Measurements from ENCODE around the gene ABHD17B.
A peak's percentile ranks its signal among the peaks of the same experiment; 100 is the strongest.
"Not testable (repeated sequence)": the region's sequence is repeated elsewhere in the genome, so short reads cannot be mapped to it uniquely, and the experiment has no call there.

ABHD17B gene

DNA sequence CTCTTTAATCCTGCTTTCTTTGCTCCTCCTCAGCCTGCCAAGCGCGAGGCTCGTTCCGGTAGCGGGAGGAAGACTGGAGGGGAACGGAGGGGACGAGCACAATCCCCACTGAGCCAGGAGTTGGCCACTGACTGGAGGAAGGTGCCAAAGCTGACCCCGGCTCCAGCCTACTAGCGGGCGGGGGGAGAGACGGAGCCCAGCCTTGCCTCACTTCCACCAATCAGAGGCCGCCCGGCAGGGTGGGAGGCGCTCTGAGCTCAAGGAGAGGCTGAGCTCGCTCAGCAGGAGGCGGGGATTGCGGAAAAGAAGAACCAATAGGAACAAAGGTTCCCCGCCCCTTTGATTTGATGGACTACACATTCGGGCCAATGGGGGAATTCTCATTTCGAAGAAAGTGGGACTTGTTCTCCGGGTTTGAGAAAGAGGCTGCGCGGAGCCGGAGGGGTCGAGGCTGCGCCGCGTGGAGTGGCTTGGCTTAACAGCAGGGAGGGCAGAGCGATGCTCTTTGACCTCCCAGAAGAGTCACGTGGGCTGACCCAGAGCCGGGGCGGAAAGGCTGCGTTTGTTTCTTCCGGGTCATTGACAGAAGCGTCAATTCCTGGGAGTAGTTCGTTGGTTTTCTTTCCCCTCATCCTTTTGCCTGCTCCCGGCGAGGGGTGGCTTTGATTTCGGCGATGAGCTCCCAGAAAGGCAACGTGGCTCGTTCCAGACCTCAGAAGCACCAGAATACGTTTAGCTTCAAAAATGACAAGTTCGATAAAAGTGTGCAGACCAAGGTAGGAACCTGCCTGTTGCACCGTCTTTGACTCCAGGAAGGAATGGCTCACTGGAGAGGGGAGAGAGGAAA, at the start of gene ABHD17B, which contains the start of gene C9orf85:
TSS of gene ABHD17B (minus strand) at position 133 of the 847 bp plus-strand sequence. CDS start 36,113 bp downstream, outside the sequence.
TSS of gene C9orf85 (plus strand) at position 579 of the 847 bp plus-strand sequence. CDS start at position 675, 96 bp downstream.
- peak; percentile 99 for DNase-seq

DNA sequence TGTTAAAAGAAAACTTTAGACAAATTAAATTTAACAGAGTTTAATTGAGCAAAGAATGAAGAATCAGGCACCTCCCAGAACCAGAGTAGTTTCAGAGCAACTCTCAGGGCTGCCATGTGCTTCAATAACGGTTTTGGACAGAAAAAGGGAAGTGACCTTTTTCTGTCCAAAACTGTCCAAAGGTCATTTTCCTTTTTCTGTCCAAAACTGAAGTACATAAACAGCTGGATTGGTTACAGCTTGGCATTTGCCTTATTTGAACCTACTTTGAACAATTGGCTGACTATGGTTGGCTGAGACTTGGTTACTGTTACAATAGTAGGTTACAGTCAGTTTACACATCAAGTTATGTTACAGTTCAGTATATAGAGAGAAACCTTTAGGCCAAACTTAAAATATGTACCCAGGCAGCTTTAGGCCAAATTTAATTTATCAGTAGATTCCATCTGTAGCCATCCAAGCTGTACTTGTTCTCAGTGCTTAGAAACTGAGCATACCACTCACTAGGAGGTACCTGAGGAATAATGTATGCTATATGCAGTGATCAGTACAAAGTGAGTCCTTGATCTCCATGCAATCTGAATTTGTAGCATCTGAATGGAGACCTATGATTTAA, 44.4 kb upstream of the ABHD17B start:
- no peak for DNase-seq

DNA sequence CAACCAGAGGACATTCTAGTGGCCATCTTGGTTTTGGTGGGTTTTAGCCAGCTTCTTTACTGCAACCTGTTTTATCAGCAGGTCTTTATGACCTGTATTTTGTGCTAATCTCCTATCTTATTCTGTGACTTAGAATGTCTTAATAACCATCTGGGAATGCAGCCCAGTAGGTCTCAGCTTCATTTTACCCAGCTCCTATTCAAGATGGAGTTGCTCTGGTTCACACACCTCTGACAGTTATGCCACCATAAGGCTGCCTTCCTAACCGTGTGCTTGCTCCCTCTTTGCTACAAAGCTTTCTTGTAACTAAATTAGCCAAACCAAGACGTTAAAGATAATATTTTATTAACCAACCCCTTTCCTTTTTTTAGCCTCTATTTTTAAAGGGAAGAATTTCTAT, 43.7 kb upstream of the ABHD17B start:
- not testable (repeated sequence) for DNase-seq

DNA sequence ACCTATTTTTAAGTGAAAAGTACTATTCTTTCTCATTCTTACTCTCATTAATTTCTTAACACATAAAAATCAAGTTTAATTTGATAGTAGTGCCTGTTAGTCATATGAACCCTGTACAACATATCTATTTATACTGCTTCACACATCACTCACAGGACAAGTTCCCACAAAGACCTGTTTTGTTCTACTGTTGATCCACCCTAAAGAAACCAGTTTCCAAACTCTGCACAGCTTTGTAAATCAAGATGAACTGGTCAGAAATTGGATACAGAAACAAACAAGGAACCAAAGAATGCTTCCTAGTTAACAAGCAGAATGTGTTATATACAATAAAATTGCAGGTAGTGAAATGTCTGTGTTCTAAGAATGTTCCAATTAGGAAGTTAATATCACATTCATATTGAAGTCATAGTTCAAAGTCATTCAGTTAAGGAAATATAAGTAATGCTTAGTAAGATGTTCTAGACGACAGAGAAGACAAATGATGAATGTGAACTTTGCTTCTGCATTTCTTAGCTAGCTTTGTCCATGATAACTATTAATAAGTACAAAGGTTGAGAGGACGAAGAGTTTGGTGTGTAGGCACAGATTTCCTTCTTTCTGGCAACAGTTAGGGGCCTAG, 33.9 kb upstream of the ABHD17B start:
- DNase-seq = no peak

DNA sequence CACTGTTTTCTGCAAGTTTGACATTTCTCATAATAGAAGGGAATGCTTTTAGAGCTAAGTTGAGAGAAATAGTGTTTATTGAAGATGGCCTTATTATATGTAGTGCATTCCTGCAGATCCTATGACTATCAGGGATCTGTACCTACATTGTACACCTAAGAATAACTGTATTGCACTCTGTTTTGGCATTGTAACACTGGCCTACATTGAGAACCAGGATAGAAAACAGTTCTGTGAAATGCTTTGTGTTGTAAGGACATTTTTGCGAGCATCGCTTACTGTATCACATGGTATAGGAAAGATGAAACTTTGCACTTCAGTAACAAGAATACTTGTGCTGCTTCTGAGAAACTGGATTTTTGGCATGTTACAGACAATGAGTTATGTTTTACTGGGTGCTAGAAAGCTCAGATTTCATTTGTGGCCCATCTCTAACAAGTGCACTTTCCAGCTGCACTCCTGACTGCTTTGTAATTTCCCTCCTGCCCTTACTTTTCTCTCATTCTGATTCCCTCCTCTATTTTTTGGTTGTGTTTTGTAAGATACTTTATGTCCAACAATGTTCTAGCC, 31.1 kb upstream of the ABHD17B start:
- DNase-seq = no peak

DNA sequence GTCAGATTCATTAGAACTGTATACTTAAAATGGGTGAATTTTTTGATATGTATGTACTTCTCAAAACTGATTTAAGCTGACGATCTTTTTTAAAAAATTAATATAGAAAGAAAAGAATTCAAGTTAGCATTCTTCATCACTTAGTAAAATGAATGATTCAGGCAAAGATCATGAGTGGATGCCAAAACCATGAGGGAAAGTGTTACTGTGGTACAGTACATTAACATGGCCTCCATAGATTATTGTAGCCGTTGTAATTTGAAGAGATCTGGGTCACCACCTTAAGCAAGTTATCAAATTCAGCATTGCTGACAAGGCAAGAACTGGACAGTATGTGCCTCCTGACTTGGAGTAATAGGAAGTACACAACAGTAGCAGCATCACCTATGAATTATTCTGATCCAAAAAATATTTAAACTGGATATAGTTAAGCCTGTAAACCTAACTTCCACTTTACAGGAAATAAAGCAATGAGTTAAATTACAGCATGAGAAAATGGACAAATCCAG, 30.1 kb upstream of the ABHD17B start:
- peak; percentile 38 for DNase-seq

DNA sequence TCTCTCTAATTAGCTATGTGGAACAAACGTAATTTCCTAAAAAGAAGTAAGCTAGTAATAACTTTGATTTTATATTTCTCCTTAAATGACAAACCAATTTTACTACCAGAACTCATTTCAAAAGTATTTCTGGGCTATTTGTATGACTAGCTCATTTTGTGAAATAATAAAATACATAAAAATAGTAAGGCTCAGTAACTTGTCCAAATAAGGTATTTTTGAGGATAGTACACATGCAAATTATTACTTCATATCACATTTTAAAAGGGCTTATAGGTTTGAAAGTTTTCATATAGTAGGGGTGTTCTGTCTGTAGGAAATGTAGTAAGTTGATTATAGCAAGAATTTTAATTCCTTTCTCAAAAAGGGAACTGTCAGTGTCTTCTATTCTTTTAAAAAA, 26.9 kb upstream of the ABHD17B start:
- DNase-seq = peak; percentile 30

DNA sequence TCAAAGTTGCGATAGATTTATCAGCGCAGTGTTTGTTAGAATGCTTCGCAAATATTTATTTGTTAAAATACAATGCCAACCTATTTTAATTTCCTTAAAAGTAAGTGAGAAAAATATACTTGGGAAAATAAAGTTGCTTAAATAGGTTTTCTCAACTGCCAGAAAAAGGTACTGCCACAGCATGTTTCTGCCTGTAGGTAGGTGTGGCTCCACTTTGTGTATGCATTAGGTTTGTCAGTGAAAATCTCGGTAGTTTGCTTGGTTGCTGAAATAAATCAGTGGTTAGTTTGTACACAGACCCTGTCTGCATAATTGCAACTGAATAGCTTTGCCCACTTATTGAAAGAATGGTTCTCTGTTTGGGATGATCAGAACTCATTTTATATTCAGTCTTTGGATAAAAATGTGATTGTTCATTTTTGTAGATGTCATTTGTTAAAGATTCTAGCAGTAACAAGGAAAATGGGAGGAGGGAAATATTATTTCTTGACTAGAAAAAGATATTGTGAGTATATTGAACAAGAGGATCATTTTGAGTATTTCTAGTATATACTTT, 26.2 kb upstream of the ABHD17B start:
- no peak for DNase-seq

DNA sequence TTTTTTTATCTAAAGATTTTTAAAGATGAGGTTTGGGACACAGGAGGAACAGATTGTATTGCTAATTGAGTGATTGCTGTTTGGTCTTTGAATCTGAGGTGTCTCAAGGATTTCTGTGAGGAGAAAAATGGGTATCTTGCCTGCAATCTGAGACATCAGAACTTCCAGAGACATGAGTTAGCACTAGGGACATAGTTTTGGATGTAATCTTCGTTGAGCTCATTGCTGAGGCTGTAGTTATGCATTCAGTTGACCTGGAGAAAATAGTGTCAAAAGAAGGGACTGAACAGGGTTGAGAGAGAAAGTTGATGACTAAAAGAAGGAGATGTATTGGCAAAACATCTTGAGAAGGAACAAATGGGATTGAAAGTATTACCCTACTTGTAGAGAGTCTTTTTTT, 25.1 kb upstream of the ABHD17B start:
- DNase-seq = no peak

DNA sequence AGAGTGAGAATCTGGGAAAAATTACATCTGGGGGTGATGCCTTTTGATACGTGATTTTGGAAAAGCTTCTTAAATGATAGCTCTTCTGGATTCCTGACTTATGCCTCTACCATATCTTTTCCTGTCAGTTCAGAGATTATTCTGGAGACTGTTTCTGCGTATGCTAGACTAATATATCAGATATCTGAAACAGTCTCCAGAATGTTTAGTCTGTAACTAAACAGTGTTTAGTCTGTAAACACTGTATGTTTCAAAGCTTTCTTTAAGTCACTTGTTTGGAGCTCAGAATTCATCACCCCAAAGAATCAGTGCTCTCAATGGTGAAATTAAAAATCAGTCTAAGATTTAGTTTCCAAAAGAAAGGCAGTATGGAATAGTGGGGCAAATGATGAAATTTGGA, 20.2 kb upstream of the ABHD17B start:
- no peak for DNase-seq

DNA sequence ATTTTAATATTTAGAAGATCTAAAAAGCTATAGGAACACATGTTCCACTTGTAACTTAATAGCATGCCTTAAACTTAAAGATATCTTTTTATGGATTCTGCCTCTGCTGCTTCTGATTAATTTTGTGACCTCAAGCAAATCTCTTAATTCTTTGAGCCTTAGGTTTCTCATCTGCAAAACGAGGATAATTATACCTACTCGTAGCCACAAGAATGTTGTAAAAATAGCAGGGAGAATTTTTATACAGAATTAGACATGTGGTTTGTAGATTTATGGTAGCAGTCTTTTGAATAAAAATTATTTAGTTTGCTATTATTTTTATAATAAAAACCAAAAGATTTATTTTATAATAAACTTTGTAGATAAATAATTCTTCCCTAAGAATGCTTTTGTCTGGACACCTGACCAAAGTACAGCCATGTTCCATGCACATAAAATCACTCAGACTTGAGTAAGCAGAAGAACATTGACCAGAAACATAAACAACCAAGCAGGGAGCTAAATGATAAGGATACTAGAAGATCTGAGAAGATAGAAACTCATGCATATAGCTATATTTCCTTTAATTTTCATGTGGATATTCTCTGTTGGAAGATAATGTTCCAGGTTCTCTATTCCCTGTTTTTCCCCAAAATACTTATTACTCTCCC, 18.9 kb upstream of the ABHD17B start:
- peak; percentile 89 for DNase-seq

DNA sequence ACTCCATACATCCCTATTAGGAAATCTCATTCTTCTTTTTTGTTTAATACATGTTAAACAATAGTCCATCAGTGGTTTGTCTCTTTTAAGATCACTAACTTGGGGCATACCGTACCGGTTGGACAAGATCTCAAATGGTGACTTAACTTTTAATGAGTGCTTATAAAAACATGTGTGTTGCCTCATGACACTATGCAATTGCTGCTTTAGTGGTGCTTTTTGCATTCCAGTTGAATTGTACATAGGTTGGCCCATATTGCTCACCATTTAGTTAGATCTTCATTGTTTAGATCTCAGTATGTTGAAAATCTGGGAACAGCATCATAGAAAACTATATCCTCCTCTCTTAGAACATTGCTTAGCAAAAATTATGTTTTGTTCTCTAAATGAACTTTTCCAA, 18.2 kb upstream of the ABHD17B start:
- peak; percentile 83 for DNase-seq

DNA sequence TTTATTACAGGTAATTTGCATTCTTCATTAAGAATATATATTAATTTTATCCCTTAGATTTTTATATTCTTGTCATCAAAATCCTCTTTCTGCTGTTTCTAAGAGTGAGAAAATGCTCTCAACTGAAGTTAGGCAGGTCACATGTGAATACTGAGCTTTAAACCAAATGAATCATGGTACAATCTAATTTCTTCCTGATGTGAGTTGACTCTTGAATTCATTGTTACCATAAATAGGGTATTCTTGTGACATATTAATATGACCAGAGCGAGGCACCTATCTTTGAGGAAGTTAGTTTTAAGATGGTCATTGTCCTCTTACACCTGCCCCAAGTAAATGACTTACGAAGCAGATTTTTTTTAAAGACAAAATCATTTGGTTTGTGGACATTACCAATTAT, 17.8 kb upstream of the ABHD17B start:
- peak; percentile 47 for DNase-seq

DNA sequence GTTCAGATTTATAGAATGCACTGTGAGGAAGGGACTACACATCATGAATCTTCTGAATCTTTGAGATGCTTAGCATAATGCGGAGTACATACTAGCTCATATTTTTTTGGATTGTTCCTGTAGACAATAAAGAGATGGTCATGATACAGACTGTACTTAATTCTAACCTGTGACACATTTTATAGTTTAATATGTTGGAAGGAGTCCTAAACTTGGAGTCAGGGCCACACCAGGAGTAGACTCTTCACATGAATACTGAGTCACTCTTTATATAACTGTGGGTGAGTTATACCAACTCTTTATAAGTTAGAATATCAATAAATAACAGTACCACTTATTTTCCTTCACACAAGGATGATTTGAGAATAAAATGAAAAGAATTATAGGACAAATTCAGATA, 17.4 kb upstream of the ABHD17B start:
- DNase-seq = peak; percentile 45

DNA sequence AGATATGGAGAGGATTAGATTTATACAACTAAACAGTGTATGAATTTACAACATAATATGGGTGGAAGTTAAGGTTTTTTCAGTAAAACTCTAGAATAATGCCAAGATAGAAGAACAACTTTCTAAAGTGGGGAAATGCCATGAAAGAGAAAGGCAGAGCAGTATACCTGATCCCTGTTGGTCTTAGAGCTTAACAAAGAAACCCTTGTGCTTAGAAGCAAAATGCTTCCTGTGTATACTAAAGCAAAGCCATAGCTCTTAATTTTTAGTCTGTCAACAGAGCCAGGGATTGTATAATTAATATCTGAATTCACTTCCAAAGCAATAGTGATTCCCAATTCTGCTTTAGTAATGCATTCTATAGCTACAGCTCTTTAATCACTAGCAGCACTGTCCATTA, 14.8 kb upstream of the ABHD17B start:
- DNase-seq = no peak

DNA sequence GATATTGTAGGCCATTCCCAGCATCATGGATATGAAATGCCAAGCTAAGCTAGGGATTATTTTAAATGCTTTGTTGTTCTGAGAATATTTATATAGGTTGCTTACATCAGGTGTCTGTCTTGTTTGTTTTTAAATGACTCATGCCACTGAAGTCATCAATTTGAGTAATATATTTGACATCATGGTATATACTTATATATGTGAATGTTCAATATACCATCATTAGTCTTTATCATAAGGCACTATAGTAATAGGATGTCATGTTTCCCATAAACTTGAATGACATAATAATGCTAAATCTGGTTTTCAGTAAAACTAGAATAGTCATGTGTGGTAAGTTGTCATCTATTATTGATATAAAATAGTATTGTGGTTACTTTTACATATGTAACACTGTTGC, 13.6 kb upstream of the ABHD17B start:
- DNase-seq = no peak

DNA sequence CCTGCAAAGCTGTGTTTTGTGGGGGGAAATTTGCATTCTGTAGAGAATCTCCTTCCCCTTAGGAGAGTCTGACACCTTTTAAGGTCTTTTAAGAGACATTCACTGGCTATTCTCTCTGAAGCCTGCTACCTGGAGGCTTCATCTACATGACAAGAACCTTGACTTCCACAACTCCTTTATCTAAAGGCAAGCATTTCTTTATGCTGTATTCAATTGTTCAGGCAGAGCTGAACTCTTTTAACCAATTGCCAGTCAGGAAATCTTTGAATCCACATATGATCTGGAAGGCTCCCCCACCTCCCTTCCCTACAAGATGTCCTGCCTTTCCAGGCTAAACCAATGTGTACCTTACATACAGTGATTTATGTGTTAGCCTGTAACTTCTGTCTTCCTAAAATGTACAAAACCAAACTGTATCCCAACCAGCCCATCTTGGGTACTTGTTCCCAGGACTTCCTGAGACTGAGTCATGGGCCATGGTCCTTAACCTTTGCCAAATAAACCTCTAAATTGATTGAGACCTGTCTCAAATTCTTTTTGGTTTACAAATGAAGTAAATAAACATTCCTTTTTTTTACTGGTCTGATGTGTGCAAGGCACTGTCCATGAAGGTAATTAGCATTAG, 10.3 kb upstream of the ABHD17B start:
- no peak for DNase-seq

DNA sequence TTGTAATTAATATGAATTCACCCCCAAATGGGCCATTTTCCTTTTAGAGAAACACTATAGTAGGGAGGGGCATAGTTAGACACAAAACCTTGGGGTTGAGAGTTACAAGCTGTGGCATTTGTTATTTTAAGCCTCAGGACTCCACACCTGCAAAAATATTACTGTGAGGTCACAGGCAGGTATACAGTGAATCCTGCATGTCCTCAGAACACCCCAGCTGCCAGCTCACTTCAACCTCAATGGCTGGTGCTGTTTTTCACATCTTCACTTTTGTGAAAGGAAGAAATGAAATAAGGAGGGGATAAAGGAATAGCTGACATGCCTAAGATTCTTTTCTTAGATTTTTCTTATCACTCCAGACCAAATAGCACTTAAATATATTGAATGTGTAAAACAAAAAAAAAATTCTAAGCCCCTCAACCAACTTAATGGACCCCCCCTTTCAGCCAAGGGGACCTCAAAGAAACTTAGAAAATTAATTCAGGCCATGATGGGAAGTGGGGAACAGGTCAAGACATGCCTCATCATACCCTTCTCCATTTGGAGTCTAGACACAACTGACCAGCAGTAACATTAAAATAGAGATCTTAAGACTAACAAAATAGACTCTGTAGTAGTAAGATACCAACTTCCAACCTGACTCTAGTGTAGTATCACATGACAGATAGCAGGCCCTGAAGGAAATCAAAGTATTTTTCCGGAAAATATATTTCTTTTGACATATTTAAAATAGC, 9.6 kb upstream of the ABHD17B start:
- no peak for DNase-seq

DNA sequence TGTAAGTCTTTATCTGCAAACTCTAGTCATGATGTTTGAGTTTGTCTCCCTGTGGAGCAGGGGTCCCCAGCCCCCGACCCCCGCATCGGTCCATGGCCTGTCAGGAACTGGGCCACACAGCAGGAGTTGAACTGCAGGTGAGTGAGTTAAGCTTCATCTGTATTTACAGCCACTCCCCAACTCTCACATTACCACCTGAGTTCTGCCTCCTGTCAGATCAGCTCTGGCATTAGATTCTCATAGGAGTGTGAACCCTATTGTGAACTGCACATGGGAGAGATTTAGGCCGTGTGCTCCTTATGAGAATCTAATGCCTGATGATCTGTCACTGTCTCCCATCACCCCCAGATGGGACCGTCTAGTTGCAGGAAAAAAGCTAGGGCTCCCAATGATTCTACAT, 7.4 kb upstream of the ABHD17B start:
- no peak for DNase-seq

DNA sequence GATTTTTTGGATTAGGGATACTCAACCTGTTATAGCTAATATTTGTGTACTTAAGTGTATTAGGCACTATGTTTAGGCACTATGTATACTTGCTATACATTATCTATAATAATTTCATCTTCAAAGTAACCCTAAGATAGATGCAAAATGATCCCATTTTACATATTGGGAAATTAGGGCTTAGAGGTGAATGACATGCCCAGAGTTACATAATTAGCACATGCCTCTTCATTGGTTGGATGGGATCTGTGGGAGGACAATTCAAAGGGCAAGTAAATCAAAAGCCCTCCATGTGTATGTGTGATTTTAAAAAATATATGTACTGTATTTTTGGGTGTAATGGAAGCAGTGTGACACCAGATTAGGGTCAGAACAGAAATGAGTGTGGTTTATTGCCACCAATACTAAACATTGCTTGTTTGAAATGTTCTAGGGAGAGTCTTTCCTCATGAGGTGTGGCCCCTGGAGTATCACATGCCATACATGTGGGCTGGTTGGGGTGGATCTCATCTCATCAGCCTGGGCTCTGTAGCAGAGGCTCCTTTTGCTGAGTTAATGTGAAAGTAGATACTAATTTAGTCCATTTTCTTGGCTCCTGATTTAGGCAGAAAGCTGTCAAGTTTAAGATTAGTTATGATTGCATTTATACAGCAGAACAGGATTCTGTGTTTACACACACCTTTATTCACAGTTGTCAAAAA, 6.0 kb upstream of the ABHD17B start:
- DNase-seq = no peak

DNA sequence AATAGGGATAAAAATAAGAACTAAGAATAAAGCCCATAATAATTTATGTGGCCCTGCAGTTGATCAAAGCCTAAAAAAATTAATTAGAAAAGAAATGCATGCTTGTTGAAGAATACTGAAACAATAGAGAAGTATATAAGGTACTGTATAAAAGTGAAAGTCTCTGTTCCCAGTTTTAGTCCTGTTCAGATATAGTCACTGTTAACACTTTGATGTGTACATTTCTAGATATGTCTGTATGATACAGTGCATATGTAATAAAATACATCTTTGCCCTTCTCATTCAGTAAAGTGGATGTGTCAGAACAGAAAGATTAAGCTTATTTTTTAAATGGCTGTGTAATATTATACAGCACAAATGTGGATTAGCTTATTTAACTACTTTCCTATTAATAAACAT, 4.5 kb upstream of the ABHD17B start:
- no peak for DNase-seq
